Kidney (tissue), 14 donors: ENCODE results near the gene DAGLB. TPM values are rescaled to one million over a fixed set of nuclear protein-coding genes. Genes with fewer than 3 reads are reported as not detected.

Source experiments
- DNase-seq, 5 donors: peaks; one replicate each; pipeline ENCODE4 v3.0.0-alpha.2; 2013 to 2020
- FAIRE-seq: peaks from 2 replicates; lab custom pipeline; 2012; peaks lifted over from hg19 to GRCh38; lab: Jason Lieb, UNC
- H3K27ac ChIP-seq, 2 donors: one replicate each; pipeline ENCODE4 v1.7.0; 2013; ENCODE audit warnings: low read depth in 2 of 2, low read length in 2 of 2, inconsistent platforms in 1 of 2
- H3K27me3 ChIP-seq: one replicate; pipeline ENCODE4 v1.7.1; 2013; ENCODE audit warnings: low read length, inconsistent platforms; ENCODE audit not compliant: control insufficient read depth, insufficient read depth
- H3K36me3 ChIP-seq, 3 donors: one replicate each; pipeline versions ENCODE4 v1.7.0 to v1.7.1; 2013; ENCODE audit warnings: low read length in 3 of 3, control low read depth in 1 of 3, inconsistent platforms in 1 of 3; ENCODE audit not compliant: insufficient read depth in 3 of 3, control insufficient read depth in 2 of 3
- H3K4me1 ChIP-seq, 3 donors: one replicate each; pipeline versions ENCODE4 v1.7.0 to v1.7.1; 2013; ENCODE audit warnings: low read length in 3 of 3, inconsistent platforms in 1 of 3, low read depth in 1 of 3; ENCODE audit not compliant: control insufficient read depth in 2 of 3, insufficient read depth in 2 of 3
- H3K4me3 ChIP-seq, 3 donors: one replicate each; pipeline versions ENCODE4 v1.7.0 to v1.8.1; 2013; ENCODE audit warnings: low read length in 3 of 3, control low read depth in 1 of 3, inconsistent platforms in 1 of 3
- H3K9ac ChIP-seq, 3 donors: one replicate each; pipeline versions ENCODE4 v1.7.0 to v1.7.1; 2013; ENCODE audit warnings: low read length in 3 of 3, control low read depth in 1 of 3, inconsistent platforms in 1 of 3
- H3K9me3 ChIP-seq, 3 donors: one replicate each; pipeline versions ENCODE4 v1.7.0 to v1.7.1; 2013; ENCODE audit warnings: low read length in 3 of 3, control low read depth in 1 of 3, inconsistent platforms in 1 of 3; ENCODE audit not compliant: control insufficient read depth in 2 of 3, insufficient read depth in 1 of 3
- CTCF ChIP-seq: IDR thresholded peaks from 3 replicates; pipeline ENCODE4 v1.5.1; 2012; ENCODE audit warnings: mild to moderate bottlenecking, moderate library complexity, borderline replicate concordance; ENCODE audit not compliant: insufficient read depth; ENCODE audit errors: extremely low read depth
- intact Hi-C: fragments of 100-400 bp; cut with DNase I; formaldehyde crosslinking; loops from one replicate; pipeline ENCODE4 v1.11.1; 2022
- polyA plus RNA-seq: library from polyadenylated mRNA; stranded (reverse); fragments of 350-450 nt; fragmentation: Illumina TruSeq; extraction: RNeasy Lipid Tissue Mini Kit (QIAGEN cat#74804); gene quantifications from one replicate; pipeline ENCODE4 v1.2.3, GENCODE V29; 2014; ENCODE audit warnings: low read depth, low replicate concordance; ENCODE audit not compliant: insufficient read depth
- total RNA-seq: library from RNA; stranded (reverse); fragmentation: NEBNext Ultra II Directional; extraction: Animal tissue kit (Norgen Biotek cat#: 25700); gene quantifications from one replicate; pipeline ENCODE4 v1.2.1, GENCODE V29; 2021
- donor health status: control.
- donor health status: control.
- donor health status: control.
- donor health status: control.
- donor health status: control.
- donor health status: DM: yes; HTN: yes; CAD: no.
- donor health status: Normal renal cell carcinoma (clear cell type).

Gene DAGLB
- total and polyA plus RNA-seq, 2 donors from 2014 or later = 7.7 to 25.6 TPM

- Histone ChIP-seq H3K9ac (peak overlapping the region; percentile 24 to 67 (median 64)), H3K27ac (peak overlapping the region; percentile 76 to 80), H3K36me3 (no peaks in the 10 kb centered on the region), H3K4me3 (peak overlapping the region; percentile 62 to 70 (median 66)), H3K4me1 (peaks cover 0 to 16% (median 8%) of the 10 kb centered on the region in 3 donors), H3K27me3 (no peaks in the 10 kb centered on the region), H3K9me3 (no peaks in the 10 kb centered on the region)
- TF ChIP-seq CTCF = no peak
- intact Hi-C loops = no loop called here
- DNase-seq (peak in 3 of 5 donors; percentile 22 to 72 (median 62)), FAIRE-seq (no peak)
Observed at GRCh38 chr7:6375348-6376101, 72.2 kb downstream of the DAGLB start.

DNA sequence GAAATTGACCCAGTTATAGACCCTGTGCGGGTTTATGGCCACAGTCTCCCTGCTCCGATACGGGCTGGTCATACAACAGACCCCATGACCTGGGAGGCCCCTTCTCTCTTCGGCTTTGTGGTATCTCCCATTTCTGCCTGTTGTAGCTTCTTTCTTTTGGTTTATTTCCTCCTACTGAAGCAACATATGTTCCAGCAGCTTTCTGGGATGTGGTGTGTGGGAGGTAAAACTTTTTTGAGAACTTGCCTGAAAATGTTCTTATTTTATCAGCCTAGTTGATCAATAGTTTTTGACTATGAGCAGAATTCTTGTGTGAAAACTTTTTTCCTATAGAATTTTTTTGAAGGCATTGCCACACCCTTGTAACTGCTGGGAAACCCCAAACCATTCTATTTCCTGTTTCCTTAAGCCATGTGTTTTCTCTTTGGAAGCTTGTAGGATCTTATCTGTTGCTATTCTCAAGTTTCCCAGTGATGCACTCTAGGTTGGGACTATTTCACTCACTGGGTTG, 80.0 kb downstream of the DAGLB start:
- no peak overlapping the region for H3K27ac ChIP-seq
- H3K36me3 ChIP-seq = no peaks in the 10 kb centered on the region
- intact Hi-C loops = no loop called here
- DNase-seq (no peak), FAIRE-seq (no peak)
- no peak for TF ChIP-seq CTCF
- H3K4me1 ChIP-seq = no peaks in the 10 kb centered on the region
- H3K4me3 ChIP-seq = no peak overlapping the region
- no peaks in the 10 kb centered on the region for H3K27me3 ChIP-seq
- no peaks in the 10 kb centered on the region for H3K9me3 ChIP-seq
- H3K9ac ChIP-seq = no peak overlapping the region

GRCh38 chr7:6365451-6365850, 82.3 kb downstream of the DAGLB start:
- FAIRE-seq (no peak), DNase-seq (peak in 3 of 5 donors; percentile 43 to 57 (median 52))
- H3K4me1 ChIP-seq = no peaks in the 10 kb centered on the region
- H3K9me3 ChIP-seq = no peaks in the 10 kb centered on the region
- no peak overlapping the region for H3K9ac ChIP-seq
- no peaks in the 10 kb centered on the region for H3K36me3 ChIP-seq
- no peak overlapping the region for H3K4me3 ChIP-seq
- H3K27ac ChIP-seq = no peak overlapping the region
- intact Hi-C loops = no loop called here
- H3K27me3 ChIP-seq = no peaks in the 10 kb centered on the region
- no peak for TF ChIP-seq CTCF
